Fibroblast of upper back skin (primary cell): ENCODE results near the gene MBD1.
"Not testable (repeated sequence)": the region's sequence is repeated elsewhere in the genome, so short reads cannot be mapped to it uniquely, and the experiment has no call there.

ENCODE experiments used
- DNase-seq: peaks from one replicate; pipeline ENCODE4 v3.0.0-alpha.2; 2013

Gene MBD1

GRCh38 chr18:50293039-50293438, 11.7 kb upstream of the MBD1 start:
- no peak for DNase-seq

DNA sequence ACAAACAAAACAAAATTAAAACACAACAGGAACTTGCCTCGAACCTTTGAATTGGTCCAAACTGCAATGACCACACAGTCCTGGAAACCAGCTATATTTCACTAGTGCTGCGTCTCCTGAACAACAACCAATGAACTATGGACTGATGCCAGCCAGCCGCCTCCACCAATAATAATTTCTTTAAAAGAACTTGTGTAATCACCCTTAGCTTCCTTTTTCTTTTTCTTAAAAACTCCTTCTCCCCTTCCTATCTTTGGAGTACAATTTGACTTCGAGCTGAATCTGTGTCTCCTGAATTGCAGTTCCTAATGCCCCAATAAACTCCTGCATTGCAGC, 7.8 kb upstream of the MBD1 start:
- no peak for DNase-seq

GRCh38 chr18:50288348-50289107, 7.2 kb upstream of the MBD1 start:
- not testable (repeated sequence) for DNase-seq

DNA sequence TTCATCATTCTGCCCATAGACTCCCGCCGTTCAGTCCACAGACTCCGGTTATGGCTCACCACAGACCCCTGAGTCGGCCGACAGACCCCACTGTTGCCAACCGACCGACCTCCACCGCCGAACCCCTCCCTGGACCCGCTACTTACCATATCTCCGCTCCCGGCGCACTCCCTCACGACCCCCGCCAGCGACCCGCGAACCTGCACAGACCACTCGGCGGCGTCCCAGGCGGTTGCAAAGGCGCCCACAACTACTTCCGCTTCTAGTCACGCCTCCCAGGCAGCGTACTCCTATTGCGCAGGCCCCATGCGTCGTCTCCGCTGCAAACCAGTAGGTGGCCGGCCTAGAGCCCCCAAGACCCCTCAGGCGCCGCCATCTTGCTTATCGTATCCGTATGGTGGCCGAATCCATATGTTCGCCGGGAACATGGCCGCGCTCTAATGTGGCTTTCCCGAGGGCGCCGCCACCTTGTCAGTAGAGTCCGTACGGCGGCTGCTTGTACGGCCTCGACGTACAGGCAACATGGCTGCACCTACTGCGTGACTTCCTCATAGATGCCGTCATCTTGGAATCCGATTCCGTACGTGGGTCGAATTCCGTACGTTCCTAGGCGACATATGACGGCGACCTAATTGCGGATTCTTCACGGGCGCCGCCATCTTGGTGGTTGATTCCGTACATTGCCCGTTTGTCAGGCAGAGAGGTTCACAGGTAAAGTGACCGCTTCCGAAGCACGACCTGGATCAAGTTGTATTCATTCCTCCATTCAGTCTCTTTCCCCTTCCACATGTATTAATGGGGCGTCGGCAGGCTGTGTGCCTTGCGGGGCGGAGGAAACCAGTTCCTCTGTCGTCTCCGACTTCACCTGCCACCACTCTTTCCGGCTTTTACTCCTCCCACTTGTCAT, 6.4 kb upstream of the MBD1 start, which contains the start of gene CXXC1:
Gene CXXC1, minus strand, starts transcription at position 252 of the 907 bp plus-strand sequence. Its CDS starts 103 bp downstream, at position 149.
- DNase-seq: peak; percentile 100

GRCh38 chr18:50287028-50287440, 5.7 kb upstream of the MBD1 start:
- no peak for DNase-seq

- peak; percentile 28 for DNase-seq
Observed at GRCh38 chr18:50286391-50287027, 5.2 kb upstream of the MBD1 start.

- DNase-seq: no peak
Observed at GRCh38 chr18:50285631-50286321, 4.5 kb upstream of the MBD1 start.

GRCh38 chr18:50285071-50285470, 3.7 kb upstream of the MBD1 start:
- no peak for DNase-seq

DNA sequence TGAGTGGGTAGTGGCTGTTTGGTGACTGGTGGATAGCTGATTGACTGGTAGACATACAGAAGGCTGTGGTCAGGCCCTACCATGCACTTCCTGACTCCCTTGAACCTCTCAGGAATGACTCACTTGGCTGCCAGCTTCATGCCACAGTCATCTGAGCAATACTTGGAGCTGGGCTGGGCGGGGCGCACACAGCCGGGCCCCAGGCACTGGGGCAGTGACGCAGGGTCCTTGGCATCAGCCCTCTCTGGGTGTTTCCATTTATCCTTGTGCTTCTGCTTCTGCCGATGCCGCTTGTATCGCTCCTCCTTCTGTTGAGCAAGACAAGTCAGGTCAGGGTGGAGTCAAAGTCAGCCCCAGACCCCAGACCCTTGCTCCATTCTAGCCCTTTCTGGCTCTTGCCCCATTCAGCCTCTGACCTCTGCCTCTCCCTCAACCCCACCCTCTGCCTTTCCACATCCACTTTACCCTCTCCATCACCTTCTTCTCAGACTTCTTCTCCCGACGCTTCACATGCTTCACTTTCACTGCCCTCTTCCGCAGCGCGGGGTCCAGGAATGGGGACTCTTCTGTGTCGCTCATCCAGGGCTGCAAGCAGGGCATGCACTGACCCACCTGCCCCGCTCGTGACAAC, 3.0 kb upstream of the MBD1 start:
- no peak for DNase-seq

- no peak for DNase-seq
Observed at GRCh38 chr18:50283469-50284209, 2.3 kb upstream of the MBD1 start.

DNA sequence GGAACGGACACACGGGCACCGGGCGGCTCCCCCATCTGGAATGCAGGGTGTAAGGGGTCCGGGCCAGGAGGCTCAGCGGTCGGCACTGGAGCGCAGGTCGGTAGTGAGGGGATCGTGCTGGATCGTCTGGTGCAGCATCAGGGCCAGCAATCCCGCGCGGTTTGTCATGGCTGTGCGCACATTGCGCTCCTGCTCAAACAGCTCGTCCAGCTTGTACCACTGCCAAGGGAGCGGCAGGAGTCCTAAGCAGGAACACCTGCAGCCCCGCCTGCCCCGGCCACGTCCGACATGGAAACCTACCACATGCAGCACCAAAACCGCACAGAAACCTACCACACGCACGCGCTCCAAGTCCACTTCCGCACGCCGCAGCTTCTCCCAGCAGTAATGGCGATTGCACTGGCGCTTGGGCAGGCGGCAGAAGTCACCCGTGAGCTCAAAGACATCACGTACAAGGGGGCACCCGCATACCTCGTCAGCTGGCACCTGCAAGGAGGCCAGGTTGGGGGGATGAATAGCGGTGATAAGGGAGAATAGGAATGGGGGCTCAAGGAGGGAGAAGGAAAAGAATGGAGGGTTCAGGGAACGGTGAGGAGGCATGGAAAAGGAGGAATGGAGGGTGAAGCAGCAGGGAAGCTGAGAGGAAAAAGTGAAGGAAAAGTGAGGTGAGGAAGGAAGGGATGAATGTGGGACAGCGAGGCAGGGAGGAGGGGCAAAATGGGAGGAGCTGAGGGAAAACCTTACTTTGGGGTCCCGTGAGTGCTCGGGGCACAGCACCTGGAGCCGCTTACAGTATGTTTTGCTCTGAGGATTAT, 1.4 kb upstream of the MBD1 start:
- no peak for DNase-seq

DNA sequence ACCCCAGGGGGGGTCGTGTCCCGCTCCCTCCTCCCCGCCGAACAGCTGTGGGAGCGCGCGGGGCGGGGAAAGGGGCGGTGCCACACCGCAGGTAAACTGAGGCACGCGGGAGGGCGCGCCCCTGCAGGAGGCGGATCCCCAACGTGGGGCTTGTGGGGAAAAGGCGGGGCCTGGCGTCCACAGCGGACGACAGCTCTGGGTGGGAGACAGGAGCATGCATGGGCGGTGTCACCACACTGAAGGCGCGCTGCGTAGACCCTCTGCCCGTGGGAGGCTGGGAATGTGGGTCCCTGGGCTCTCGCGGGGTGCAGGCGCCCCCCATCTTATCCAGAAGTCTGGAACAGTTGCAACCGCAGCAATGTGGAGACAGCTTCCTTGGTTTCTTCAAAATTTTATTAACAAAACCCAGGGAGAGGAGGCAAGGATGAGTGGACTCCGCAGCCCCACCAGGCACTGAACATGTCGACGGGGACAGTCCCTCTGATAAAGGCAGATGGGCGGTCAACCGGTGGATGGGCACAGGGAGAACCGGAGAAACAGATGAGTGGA, 723 bp upstream of the MBD1 start:
- no peak for DNase-seq

GRCh38 chr18:50280707-50281294, 522 bp downstream of the MBD1 start:
- DNase-seq: no peak

GRCh38 chr18:50279752-50280151, 1.6 kb downstream of the MBD1 start:
- DNase-seq: no peak

GRCh38 chr18:50277942-50278341, 3.4 kb downstream of the MBD1 start:
- peak; percentile 17 for DNase-seq

- DNase-seq: no peak
Observed at GRCh38 chr18:50276452-50276851, 4.9 kb downstream of the MBD1 start.

DNA sequence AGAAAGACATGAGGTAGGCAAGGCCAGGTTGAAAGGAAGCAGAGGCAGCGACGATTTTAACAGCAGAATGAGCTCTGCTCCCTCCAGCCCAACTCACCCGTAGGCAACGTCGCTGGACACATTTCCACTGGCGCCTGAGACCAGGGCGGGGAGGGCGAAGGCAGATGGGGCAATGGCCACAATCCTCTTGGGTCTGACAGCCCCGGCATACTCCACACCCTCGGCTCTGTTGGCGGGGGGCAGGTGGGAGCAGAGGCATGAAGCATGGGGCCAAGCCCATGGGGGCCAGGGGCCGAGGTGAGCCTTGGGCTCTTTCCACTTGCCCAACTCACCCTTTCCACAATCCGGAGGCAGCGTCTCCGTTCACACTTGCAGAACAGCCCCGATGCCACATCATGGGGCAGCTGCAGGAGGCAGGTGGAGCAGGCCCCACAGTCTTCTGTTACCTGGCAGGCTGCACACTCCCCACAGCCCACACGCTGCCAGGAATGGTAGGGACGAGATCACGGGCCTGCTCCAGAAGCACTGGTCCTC, 5.8 kb downstream of the MBD1 start:
- no peak for DNase-seq

DNA sequence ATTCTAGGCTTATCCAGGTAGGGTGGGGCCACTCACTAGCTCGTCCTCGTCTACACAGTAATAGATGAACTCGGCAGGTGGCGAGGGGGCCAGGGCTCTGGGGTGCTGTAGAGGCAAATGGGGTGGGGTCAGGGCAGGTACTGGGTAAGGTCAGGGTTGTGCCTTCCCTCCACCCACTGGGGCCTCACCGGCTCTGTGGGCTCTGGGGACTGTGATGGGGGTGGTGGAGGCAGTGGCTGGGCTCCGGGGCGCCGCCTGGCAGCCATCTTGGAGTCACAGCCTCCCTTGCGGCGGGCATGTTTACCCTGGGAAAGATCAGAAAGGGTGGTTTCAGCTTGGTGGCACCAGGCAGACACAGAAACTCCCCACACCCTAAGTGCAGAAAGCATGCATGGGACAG, 6.4 kb downstream of the MBD1 start:
- no peak for DNase-seq

DNA sequence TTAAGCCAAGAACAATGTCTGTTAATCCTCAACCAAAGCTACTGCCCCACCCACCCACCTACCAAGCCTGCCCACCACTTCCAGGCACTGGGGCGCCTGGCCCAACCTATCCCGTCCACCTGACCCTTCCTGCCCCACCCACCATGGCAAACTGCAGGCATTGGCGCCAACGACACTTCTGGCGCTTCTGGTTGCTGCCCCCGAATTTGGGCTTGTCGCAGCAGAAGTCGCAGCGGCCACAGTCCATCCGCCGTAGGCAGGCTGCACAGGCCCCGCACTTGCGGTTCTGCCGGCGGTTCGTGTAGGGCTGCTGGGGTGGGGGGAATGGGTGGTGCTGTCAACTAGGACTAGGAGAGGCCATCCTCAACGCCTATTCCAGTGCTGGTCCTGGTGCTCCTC, 7.3 kb downstream of the MBD1 start:
- no peak for DNase-seq
